Measurements from ENCODE around the gene TRIM7.

Gene TRIM7

DNA sequence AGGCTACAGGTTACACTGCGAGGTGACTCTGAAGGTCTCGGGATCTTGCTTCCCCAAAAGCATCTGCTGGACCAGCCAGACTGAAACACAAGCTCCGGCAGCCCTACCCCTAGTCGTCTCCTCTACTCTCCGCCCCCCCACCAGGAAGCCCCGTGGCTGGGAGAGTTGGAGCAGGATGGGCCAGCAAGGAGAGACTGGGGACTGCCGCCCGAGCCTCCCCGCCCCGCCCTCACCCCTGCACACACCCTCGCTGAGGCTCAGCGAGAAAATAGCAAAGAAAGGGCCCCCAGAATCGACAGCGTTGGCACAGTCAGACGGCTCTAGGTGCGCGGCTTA is 1.3 kb downstream of the TRIM7 start:
- TF ChIP-seq, protein P1, sequence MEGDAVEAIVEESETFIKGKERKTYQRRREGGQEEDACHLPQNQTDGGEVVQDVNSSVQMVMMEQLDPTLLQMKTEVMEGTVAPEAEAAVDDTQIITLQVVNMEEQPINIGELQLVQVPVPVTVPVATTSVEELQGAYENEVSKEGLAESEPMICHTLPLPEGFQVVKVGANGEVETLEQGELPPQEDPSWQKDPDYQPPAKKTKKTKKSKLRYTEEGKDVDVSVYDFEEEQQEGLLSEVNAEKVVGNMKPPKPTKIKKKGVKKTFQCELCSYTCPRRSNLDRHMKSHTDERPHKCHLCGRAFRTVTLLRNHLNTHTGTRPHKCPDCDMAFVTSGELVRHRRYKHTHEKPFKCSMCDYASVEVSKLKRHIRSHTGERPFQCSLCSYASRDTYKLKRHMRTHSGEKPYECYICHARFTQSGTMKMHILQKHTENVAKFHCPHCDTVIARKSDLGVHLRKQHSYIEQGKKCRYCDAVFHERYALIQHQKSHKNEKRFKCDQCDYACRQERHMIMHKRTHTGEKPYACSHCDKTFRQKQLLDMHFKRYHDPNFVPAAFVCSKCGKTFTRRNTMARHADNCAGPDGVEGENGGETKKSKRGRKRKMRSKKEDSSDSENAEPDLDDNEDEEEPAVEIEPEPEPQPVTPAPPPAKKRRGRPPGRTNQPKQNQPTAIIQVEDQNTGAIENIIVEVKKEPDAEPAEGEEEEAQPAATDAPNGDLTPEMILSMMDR (IDR thresholded peaks at IDR 0.05; ENCODE audit: low read depth, low read length, missing control alignments), result no peak
- DNase-seq (ENCODE audit: extremely low read depth, low read depth), result no peak
- H3K4me3 ChIP-seq (replicated peaks; ENCODE audit: low read depth, low read length), result peak overlapping the region; percentile 45

DNA sequence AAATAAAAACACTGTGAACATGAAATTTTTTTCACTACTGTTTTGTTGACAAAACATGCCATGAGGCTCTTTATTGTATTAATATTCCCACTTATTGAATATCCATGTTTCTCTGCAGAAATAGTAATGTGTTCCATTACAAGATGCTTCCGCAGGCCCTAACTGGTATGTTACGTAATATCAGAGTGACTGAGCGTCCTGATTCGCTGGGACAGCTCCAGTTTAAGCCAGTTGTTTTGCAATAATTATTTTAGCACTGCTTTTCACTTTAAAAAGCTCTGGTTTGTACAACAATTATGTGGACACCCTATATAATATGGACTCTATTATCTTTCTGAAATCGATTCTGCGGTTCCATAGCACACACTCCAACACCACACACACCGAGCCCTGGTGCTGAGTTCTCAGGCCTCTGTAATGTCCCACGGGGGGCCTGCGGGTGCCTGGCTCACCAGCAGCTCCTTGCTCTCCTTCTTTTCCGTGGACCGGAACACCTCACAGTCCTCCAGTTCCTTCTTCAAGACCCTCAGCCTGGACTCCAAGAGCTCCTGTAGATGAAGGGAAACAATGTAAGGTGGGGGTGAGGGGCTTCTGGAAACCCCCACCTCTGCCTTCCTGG is 1.8 kb downstream of the TRIM7 start:
- TF ChIP-seq, protein P1 (IDR thresholded peaks at IDR 0.05; ENCODE audit: low read depth, low read length, missing control alignments), result no peak
- no peak for DNase-seq (ENCODE audit: extremely low read depth, low read depth)
- no peak overlapping the region for H3K4me3 ChIP-seq (replicated peaks; ENCODE audit: low read depth, low read length)

GRCh38 chr5:181200816-181201215 is 4.2 kb downstream of the TRIM7 start:
- no peak overlapping the region for H3K4me3 ChIP-seq (replicated peaks; ENCODE audit: low read depth, low read length)
- no peak for DNase-seq (ENCODE audit: extremely low read depth, low read depth)
- TF ChIP-seq, protein P1 (IDR thresholded peaks at IDR 0.05; ENCODE audit: low read depth, low read length, missing control alignments), result no peak

DNA sequence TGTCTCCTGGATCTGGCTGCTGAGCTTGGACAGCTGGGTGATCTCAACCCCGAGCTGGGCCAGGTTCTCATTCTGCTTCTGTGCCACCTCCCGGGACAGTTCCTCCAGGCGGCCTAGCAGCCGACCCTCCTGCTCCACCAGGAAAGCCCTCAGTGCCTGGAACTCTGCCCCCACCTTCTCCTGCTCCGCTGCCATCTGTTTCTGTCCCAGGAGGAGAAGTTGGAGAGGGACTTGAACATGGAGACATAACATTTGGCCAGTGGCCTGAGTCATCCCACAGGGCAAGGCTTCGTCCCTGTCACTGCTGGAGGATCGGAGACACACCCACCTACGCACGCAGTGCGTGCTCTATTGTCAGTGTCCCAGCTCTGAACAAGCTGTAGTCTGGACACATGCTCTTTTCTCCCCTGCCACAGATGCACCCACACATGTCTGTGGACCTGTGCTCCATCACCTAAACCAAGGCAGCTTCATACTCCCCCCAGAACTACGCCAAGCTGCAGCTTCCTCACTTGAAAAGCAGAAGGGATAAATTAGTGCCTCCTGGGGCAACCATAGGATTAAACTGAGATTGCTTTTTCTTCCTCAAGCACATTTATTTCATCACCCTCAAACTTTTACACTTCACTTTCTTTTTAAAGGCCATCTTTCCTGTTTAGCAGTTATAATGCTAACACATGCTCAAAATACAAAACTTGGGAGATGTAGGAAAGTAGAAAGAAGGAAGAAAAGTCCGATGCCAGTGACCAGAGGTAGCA is 4.9 kb downstream of the TRIM7 start:
- no peak for DNase-seq (ENCODE audit: extremely low read depth, low read depth)
- H3K4me3 ChIP-seq (replicated peaks; ENCODE audit: low read depth, low read length), result no peak overlapping the region
- TF ChIP-seq, protein P1 (IDR thresholded peaks at IDR 0.05; ENCODE audit: low read depth, low read length, missing control alignments), result no peak

DNA sequence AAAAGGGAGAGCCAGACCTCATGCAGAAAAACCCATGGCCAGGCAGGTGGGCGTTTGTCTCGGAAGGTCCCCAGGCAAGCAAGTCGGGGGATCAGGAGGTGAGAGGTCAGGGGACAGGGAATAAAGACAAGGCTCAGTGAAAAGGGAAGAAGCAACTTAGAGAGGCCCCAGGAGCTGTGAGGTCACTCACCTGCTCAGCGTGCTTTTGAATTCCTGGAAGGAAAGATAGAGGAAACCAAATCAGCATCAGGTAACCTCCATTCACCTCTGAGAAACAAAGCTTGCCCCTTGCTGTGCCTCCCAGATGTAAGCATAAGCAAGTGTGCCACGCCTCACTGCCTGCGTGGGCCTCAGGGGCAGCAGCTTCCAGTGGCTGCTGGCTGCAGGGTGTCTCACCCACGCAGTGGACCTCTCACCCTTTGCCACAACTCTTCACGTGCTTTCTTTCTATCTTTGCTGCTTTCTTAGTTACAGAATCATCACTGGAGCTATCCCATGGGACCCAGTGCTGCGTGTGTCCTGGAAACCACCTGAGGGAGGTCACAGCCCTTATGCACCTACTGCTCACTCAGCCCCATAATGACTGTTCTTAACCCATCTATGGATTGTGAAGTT is 6.0 kb downstream of the TRIM7 start:
- DNase-seq (ENCODE audit: extremely low read depth, low read depth), result no peak
- H3K4me3 ChIP-seq (replicated peaks; ENCODE audit: low read depth, low read length), result no peak overlapping the region
- TF ChIP-seq, protein P1 (IDR thresholded peaks at IDR 0.05; ENCODE audit: low read depth, low read length, missing control alignments), result no peak

- TF ChIP-seq, protein P1 (IDR thresholded peaks at IDR 0.05; ENCODE audit: low read depth, low read length, missing control alignments), result no peak
- H3K4me3 ChIP-seq (replicated peaks; ENCODE audit: low read depth, low read length), result no peak overlapping the region
- no peak for DNase-seq (ENCODE audit: extremely low read depth, low read depth)
Observed at GRCh38 chr5:181198106-181198685, 6.8 kb downstream of the TRIM7 start.
